ENCODE measurements around the gene CCDC8.

GRCh38 chr19:46408664-46409039, 4.7 kb downstream of the CCDC8 start:
- TF ChIP-seq GATA2 (IDR thresholded peaks at IDR 0.05; ENCODE audit: low read depth, low read length) (no peak), GATA3 (IDR thresholded peaks at IDR 0.05; ENCODE audit: low read depth, low read length) (no peak)

Measured in SH-SY5Y (cell line).